ENCODE measurements around the gene CD276.

Gene CD276

DNA sequence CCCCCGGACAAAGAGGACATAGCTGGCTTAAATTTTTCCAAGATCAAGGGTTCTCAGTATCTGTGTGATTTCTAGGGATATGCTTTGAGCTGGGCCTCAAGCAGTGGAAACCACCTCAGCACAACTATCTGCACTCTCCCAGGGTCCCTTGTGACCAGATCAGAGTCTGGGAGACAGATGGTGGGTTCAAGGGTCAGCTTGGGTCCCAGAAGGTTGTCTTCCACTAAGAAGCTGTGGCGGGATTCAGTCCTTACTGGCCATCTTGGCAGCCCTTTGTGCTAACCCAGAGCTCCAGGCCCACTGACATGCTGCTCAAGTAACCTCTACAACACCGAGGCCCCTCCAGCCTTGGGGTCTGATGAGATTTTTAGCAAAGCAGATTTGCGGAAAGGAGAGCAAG, 66.3 kb downstream of the CD276 start:
- no peak for DNase-seq

- DNase-seq = no peak
These were observed 66.8 kb downstream of the CD276 start for GRCh38 chr15:73750951-73751350.

GRCh38 chr15:73751511-73751898, 67.3 kb downstream of the CD276 start:
- no peak for DNase-seq

- no peak for DNase-seq
These were observed 68.0 kb downstream of the CD276 start for GRCh38 chr15:73751899-73752805.

- no peak for DNase-seq
These were observed 68.6 kb downstream of the CD276 start for GRCh38 chr15:73752806-73753193.

GRCh38 chr15:73753250-73754130, 69.3 kb downstream of the CD276 start, which contains the start of gene INSYN1:
Gene INSYN1, minus strand, starts transcription at chr15:73753351. Its CDS starts 2,221 bp downstream, at chr15:73751130.
- no peak for DNase-seq

- no peak for DNase-seq
These were observed 70.3 kb downstream of the CD276 start for GRCh38 chr15:73754461-73754860.

DNA sequence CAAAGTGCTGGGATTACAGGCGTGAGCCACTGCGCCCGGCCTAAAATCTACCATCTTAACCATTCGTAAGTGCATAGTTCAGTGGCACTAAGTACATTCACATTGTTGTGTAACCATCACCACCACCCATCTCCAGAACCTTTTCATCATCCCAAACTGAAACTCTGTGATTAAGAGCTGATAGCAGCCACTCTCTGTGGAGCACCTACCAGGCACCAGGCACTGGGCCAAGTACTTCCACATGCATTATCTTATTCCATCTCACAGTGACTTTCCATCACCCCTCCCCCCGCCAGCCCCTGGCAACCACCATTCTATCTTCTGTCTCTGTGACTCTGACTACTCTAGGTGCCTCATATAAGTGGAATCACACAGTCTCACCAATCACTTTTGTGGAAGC, 71.3 kb downstream of the CD276 start:
- DNase-seq = no peak

DNA sequence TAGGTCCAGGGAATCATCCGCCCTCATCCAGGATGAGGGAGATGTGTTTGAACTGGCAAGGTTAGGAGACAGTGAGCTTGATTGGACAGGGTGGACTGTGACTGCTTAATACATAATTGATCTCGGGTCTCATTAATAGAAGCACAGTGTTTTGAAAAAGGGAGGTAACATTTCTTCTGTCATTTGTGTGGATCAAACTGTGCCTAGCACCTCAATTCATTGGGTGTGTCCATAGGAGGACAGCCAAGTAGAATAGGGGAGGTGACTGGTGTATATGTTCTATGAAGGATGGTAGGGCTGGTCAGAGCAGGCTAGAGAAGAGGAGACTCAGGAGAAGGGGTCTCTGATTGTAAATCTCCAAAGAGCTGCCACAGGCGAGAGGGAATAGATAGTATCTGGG, 71.8 kb downstream of the CD276 start:
- no peak for DNase-seq

DNA sequence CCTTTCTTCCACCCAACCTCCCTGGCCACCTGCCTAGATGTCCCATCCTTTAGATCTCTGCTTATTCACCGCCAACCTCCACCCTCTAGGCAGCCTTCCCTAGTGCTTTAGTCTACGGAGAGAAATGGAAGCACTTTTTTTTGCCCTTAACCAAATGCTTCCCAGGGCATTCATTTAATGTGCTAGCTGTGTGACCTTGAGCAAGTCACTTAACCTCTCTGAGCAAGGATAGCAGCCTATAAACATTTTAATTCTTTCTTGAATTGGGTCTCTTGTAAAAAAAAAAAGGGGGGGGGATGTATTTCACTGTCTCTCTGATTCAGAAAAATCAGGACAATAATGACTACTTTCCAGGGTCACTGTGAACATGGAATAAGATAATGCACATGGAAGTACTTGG, 72.2 kb downstream of the CD276 start:
- no peak for DNase-seq

DNA sequence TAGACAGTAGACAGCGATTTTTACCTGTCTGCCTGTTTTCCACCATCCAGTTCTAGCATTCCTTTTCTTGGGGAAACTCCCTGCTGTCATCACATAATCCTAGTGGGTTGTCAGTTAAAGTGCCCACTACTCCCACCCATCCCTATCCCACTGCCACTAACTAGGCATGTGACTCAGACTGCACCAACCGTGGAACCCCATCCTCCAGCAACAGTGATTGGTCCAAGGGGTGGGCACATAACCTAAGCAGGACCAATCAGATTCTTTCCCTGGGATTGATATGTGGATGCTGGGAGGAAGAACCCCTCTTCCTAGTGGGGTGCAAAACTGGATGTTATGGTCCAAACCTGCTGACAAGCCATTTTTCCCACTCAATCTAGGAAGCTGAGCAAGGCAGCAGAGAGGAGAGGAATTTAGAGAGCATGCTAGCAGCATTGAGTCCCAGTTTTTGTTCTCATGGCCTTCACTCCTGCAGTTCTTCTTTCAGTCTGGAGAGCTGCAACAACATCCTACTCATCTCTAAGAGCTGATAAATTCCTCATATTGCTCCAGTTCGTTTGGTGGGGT, 72.8 kb downstream of the CD276 start:
- DNase-seq = no peak

GRCh38 chr15:73757571-73757970, 73.4 kb downstream of the CD276 start:
- DNase-seq = no peak

- no peak for DNase-seq
These were observed 74.3 kb downstream of the CD276 start for GRCh38 chr15:73758461-73758860.

- DNase-seq = no peak
These were observed 76.4 kb downstream of the CD276 start for GRCh38 chr15:73760330-73761329.

GRCh38 chr15:73763931-73764330, 79.7 kb downstream of the CD276 start:
- DNase-seq = no peak

Measured in CD4-positive, alpha-beta T cell treated with Interleukin-15 for 1 hour (primary cell).